Loucy (cell line): ENCODE data around the gene COBLL1.

Experiments used
- EZH2phosphoT487 ChIP-seq: fragments of 200-600 bp; IDR thresholded peaks from 2 replicates; pipeline ENCODE4 v1.6.1; 2018; ENCODE audit warnings: antibody characterized with exemption, mild to moderate bottlenecking, moderate library complexity, borderline replicate concordance
- TF ChIP-seq, protein P1 (sequence below): fragments of 200-600 bp; sonication (generic); conservative IDR thresholded peaks from 2 replicates; pipeline ENCODE4 v1.5.1; 2014; ENCODE audit warnings: mild to moderate bottlenecking, antibody characterized with exemption, low read length

- TF ChIP-seq, protein P1, sequence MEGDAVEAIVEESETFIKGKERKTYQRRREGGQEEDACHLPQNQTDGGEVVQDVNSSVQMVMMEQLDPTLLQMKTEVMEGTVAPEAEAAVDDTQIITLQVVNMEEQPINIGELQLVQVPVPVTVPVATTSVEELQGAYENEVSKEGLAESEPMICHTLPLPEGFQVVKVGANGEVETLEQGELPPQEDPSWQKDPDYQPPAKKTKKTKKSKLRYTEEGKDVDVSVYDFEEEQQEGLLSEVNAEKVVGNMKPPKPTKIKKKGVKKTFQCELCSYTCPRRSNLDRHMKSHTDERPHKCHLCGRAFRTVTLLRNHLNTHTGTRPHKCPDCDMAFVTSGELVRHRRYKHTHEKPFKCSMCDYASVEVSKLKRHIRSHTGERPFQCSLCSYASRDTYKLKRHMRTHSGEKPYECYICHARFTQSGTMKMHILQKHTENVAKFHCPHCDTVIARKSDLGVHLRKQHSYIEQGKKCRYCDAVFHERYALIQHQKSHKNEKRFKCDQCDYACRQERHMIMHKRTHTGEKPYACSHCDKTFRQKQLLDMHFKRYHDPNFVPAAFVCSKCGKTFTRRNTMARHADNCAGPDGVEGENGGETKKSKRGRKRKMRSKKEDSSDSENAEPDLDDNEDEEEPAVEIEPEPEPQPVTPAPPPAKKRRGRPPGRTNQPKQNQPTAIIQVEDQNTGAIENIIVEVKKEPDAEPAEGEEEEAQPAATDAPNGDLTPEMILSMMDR = no peak
- TF ChIP-seq EZH2phosphoT487 = no peak
These were observed 499 bp downstream of the COBLL1 start for GRCh38 chr2:164840930-164841718.
